ENCODE results near the gene KAZN.

- TF ChIP-seq, protein P1, sequence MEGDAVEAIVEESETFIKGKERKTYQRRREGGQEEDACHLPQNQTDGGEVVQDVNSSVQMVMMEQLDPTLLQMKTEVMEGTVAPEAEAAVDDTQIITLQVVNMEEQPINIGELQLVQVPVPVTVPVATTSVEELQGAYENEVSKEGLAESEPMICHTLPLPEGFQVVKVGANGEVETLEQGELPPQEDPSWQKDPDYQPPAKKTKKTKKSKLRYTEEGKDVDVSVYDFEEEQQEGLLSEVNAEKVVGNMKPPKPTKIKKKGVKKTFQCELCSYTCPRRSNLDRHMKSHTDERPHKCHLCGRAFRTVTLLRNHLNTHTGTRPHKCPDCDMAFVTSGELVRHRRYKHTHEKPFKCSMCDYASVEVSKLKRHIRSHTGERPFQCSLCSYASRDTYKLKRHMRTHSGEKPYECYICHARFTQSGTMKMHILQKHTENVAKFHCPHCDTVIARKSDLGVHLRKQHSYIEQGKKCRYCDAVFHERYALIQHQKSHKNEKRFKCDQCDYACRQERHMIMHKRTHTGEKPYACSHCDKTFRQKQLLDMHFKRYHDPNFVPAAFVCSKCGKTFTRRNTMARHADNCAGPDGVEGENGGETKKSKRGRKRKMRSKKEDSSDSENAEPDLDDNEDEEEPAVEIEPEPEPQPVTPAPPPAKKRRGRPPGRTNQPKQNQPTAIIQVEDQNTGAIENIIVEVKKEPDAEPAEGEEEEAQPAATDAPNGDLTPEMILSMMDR (IDR thresholded peaks at IDR 0.05), result no peak
- no peak for TF ChIP-seq POLR2A (IDR thresholded peaks at IDR 0.05)
Observed at GRCh38 chr1:14896381-14897079, 298.0 kb downstream of the KAZN start.
